KOPT-K1 (cell line): ENCODE measurements around the gene DERA.

Experiments
- H3K27ac ChIP-seq: fragments of 200-600 bp; sonication (generic); 2 replicates; pipeline ENCODE4 v1.5.1; 2016; ENCODE audit warnings: antibody characterized with exemption, mild to moderate bottlenecking, low read depth, low read length; ENCODE audit not compliant: poor library complexity, severe bottlenecking
- H3K36me3 ChIP-seq: fragments of 200-600 bp; sonication (generic); 2 replicates; pipeline ENCODE4 v1.5.1; 2017; ENCODE audit warnings: antibody characterized with exemption, mild to moderate bottlenecking, low read length, moderate library complexity; ENCODE audit not compliant: insufficient read depth
- H3K9me3 ChIP-seq: fragments of 200-600 bp; sonication (generic); 2 replicates; pipeline ENCODE4 v1.5.1; 2017; ENCODE audit warnings: antibody characterized with exemption, low read length, mild to moderate bottlenecking; ENCODE audit not compliant: insufficient read depth, poor library complexity, severe bottlenecking

DERA gene

DNA sequence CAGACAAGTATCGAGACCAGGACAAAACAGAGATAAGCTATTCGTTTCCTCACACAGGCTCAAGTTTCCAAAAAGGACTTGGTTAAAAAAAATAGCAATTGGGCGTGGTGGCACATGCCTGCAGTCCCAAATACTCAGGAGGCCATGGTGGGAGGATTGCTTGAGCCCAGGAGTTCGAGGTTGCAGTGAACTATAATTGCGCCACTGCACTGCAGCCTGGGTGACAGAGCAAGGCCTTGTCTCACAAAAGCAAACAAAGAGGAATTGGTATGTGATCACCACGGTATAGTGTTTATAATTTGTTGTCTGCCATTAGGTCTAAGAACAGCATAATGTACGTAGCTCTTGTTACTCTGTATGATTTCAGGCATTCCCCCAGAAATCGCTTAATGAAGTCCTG is 175.3 kb downstream of the DERA start:
- Histone ChIP-seq H3K27ac (no peak overlapping the region), H3K9me3 (peaks cover under 1% of the 10 kb centered on the region), H3K36me3 (no peaks in the 10 kb centered on the region)

DNA sequence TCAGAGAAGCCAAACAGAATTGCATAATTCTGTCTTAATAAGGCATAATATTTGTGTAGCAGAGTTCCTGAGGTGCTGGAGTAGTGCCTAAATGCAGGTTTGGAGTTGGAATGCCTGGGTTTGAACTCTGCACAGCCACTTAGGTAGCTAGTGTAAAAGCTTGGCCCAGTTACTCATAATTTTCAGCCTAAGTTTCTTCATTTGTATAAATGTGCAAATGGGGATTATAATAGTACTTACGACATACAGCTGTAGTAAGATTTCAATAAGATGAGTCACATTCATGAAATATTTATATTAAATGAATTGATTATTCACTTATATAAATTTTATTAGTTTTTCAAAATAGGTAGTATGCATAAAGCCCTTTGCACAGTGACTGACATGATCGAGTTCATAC is 175.8 kb downstream of the DERA start:
- H3K9me3 ChIP-seq: peaks cover 3% of the 10 kb centered on the region
- H3K36me3 ChIP-seq: no peaks in the 10 kb centered on the region
- H3K27ac ChIP-seq: no peak overlapping the region
